ENCODE results near the gene CD48.

The CD48 gene
- total RNA-seq: 294 to 479 (median 395) reads per million in 4 donors

GRCh38 chr1:160711602-160712311, at the start of gene CD48:
CD48 (minus strand) TSS chr1:160711822; CDS start chr1:160711763, 59 bp downstream.
- peak in 4 of 5 donors; percentile 30 to 82 (median 44) for DNase-seq

GRCh38 chr1:160761046-160761445, 49.4 kb upstream of the CD48 start:
- no peak for DNase-seq

GRCh38 chr1:160759740-160760139, 48.1 kb upstream of the CD48 start:
- DNase-seq: no peak

- no peak for DNase-seq
Measured at GRCh38 chr1:160758521-160758920, 46.9 kb upstream of the CD48 start.

GRCh38 chr1:160756849-160757201, 45.2 kb upstream of the CD48 start:
- DNase-seq: no peak

GRCh38 chr1:160755911-160756848, 44.6 kb upstream of the CD48 start:
- DNase-seq: peak in 1 of 5 donors; percentile 73

GRCh38 chr1:160755461-160755860, 43.8 kb upstream of the CD48 start:
- no peak for DNase-seq

- DNase-seq: no peak
Measured at GRCh38 chr1:160753594-160753993, 42.0 kb upstream of the CD48 start.

- DNase-seq: no peak
Measured at GRCh38 chr1:160752924-160753323, 41.3 kb upstream of the CD48 start.

GRCh38 chr1:160752406-160752805, 40.8 kb upstream of the CD48 start:
- DNase-seq: no peak

- DNase-seq: no peak
Measured at GRCh38 chr1:160750608-160751007, 39.0 kb upstream of the CD48 start.

GRCh38 chr1:160748878-160749269, 37.3 kb upstream of the CD48 start:
- DNase-seq: no peak

- no peak for DNase-seq
Measured at GRCh38 chr1:160748181-160748877, 36.7 kb upstream of the CD48 start.

- DNase-seq: no peak
Measured at GRCh38 chr1:160747717-160748116, 36.1 kb upstream of the CD48 start.

- DNase-seq: no peak
Measured at GRCh38 chr1:160746836-160747500, 35.3 kb upstream of the CD48 start.

- no peak for DNase-seq
Measured at GRCh38 chr1:160745551-160745950, 33.9 kb upstream of the CD48 start.

GRCh38 chr1:160744852-160745520, 33.4 kb upstream of the CD48 start:
- DNase-seq: no peak

GRCh38 chr1:160744199-160744851, 32.7 kb upstream of the CD48 start:
- DNase-seq: peak in 1 of 5 donors; percentile 79

GRCh38 chr1:160743266-160743665, 31.6 kb upstream of the CD48 start:
- DNase-seq: no peak

GRCh38 chr1:160742428-160743127, 31.0 kb upstream of the CD48 start:
- peak in 1 of 5 donors; percentile 33 for DNase-seq

Data from T-helper 1 cell (primary cell).